Measurements from ENCODE around the gene IFIT3.
"Not testable (repeated sequence)": the region's sequence is repeated elsewhere in the genome, so short reads cannot be mapped to it uniquely, and the experiment has no call there.

Gene IFIT3, protein sequence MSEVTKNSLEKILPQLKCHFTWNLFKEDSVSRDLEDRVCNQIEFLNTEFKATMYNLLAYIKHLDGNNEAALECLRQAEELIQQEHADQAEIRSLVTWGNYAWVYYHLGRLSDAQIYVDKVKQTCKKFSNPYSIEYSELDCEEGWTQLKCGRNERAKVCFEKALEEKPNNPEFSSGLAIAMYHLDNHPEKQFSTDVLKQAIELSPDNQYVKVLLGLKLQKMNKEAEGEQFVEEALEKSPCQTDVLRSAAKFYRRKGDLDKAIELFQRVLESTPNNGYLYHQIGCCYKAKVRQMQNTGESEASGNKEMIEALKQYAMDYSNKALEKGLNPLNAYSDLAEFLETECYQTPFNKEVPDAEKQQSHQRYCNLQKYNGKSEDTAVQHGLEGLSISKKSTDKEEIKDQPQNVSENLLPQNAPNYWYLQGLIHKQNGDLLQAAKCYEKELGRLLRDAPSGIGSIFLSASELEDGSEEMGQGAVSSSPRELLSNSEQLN
- total RNA-seq: 23.4 to 44.0 reads per million in 2 donors

DNA sequence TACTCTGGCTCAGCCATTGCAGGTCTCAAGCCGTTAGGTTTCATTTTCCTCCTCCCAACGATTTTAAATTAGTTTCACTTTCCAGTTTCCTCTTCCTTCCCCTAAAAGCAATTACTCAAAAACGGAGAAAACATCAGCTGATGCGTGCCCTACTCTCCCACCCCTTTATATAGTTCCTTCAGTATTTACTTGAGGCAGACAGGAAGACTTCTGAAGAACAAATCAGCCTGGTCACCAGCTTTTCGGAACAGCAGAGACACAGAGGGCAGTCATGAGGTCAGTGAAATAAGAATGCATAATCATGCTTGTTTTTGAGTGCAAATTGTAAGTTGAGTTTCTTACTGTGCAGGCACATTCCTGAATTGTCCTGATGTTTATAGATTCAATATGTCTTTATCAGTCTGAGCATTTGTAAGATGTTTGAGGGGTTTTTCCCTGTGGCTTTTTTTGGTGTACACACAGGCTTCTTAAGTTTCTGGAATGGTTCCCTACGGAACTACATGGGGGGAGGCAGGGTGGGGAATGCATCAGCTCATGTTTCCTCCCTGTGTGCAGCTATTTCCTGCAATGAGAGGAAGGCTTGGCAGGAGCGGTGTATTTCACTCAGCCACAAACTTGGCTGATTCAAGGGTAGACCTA, at the start of gene IFIT3:
IFIT3 (plus strand) TSS at position 195 of the 639 bp plus-strand sequence; CDS start at position 272, 77 bp downstream.
- DNase-seq: no peak

DNA sequence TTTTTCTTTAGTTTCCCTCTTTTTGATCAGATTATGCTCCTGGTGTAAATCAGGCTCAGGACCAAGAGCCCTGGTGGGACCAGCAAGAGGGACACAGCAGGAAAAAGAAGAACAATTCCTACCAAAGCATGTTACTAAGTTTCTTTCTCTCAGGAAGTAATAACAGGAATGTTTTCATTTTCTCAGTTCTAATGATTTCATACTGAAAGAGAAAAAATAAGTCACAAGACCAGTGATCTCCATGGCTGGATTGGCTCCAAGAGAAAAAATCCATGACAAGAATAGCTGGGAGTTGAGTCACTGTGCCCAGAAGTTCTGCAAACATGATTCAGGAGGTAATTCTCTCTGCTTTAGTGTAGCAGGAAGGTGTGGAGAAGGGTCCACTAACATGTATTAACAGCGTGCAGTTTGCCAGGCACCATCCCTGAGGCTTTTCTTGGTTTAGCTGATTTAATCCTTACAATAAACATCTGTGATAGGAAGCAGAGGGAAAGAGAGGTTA, 49.7 kb upstream of the IFIT3 start:
- no peak for DNase-seq

DNA sequence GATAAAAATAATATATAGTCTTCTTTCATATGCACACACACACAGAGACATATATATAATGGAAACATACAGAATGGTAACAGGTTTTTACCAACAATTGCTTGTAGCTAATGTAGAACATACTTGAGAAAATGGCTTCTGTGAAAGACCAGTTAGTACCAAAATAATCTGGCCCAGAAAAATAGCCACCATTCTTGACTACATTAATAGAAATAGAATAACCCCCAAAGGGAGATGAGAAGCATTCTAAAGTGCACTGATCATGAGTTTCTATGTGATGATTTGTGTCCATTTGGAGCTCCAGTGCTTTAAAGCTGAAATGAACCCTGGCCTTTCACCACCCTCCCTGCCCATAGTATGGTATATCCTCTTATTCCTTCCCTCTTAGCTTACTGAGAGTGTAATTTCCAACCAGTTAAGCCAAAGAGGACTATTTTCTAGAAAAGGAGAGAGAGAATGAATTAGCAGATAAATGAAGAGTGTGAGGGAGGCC, 48.9 kb upstream of the IFIT3 start:
- DNase-seq: no peak

DNA sequence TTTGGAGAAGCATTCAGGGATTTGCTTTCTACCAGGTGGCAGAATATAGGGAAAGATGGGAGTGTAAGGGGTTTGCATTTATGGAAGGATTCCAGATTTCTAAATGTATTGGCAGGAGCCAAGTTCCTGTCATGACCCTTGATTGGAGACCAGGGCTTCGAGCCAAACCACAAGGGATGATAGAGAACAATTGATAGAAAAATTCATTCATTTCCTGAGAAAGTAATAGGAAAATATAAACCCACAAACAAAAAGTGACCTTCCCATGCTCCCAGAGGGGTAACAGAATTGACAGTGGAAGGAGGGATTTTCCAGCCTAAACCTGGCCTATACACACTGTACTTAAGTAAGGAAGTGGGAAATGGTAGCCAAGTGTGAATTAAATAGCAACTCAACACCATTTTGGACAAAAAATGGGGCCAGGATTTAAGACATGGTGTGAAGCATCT, 48.4 kb upstream of the IFIT3 start:
- no peak for DNase-seq

DNA sequence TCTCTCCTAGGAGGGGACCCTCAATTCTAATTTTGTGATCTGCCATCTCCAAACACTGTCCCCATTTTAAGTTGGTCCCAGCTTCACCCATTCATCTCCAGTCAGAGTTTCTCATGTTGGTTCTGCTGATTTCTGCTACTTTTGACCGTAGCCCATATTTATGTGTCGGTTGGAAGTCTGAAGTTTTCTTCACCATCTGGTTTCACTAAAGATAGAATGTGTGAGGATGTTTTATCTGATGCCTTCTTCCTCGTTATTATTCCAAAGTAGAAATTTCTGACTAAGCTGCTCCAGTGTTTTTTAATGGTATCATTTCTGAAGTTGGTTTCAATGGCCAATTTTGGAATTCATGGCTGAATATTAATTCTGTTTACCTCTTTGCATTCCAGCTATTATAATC, 47.3 kb upstream of the IFIT3 start:
- no peak for DNase-seq

DNA sequence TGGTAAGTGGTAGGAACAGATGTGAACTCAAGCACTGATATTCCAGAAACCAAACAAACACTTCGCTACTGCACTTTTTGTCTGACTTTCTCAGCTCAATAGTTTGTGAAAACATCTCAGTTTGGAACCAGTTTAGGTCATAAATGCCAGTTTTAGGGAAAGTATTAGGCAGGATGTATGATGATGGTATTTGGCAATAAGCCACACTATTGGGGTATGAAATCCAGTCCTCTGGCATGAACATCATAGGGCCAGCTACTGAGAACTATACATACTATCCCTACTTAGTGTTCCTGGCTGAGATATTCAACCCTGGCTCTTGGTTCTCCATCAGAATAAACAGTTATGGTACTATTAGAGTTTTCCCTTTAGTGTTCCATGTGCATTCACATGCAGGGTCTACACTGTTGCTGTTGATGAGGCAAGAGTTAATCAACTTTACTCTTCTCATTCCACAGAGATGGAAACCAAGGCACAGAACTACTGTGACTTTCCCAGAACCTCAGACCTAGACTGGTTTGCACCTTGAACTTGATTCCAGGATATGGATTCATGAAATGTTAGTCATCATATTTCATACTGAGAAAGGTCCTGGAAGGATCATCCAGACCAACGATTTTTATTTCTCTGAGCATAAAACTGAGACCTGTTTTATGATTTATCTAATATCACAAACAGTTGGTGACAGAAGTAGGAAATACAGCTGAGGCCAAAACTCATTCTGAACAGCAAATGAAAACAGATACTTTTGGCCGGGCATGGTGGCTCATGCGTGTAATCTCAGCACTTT, 46.0 kb upstream of the IFIT3 start:
- no peak for DNase-seq

DNA sequence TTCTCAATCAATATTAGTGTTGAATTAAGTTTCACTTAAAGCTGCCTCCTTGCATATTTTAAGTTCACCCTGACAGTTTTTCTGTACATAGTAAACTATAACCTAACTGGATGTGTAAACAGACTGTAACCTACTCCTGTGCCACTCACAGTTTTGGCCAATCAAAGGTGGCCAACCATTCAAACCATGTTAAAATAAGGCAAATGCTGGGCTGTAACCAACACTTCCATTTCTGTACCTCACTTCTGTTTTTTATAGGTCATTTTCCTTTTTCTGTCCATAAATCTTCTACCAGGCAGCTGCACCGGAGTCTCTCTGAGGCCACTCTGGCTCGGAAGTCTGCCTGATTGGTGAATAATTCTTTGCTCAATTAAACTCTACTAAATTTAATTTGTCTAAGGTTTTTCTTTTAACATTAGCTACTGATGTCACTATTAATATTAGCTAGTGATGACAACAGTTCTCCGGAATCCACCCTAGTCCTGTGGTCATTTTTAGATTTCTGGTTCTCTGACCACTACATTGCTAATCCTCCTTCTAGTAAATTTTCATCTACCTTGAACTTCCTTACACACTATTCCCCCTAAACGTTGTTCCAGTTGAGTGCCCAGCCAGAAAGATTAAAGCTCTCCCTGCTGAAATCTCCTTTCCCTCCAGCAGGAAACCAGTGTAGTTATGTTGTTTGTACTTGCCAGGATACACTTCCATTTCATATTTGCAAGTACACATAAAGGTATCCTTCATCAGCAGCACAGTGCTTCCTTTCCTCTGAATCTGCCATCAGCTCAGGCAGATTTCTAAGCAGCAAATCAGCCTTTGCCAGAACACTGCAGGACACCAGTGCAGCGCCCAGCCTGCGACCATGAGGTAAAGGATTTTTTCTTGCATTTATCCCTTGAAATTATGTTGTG, 44.5 kb upstream of the IFIT3 start:
- no peak for DNase-seq

DNA sequence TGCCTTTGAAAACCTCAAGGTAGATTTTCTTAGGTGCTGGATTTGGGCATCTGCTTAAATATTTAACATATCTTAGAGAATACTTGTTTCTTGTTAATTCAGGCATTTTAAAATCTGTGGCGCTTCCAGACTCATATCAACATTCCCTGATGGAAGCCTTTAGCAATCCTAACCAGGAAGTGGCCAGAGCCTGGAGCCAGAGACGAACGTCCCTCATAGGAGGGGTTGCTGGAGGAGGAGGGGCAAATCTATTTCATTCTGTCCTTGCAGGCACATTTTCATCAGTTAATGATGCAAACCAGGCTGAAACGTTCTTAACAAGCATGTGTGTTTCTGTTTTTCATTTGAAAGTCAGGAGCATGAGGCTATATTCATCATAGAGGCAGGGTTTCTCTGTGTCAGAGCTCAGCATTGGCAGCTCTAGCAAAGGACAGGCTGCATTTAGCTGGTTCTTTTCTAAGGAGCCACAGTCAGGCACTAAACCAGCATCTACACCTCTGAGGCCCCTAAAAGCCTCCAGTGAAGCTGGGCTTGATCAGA, 43.8 kb upstream of the IFIT3 start:
- no peak for DNase-seq

DNA sequence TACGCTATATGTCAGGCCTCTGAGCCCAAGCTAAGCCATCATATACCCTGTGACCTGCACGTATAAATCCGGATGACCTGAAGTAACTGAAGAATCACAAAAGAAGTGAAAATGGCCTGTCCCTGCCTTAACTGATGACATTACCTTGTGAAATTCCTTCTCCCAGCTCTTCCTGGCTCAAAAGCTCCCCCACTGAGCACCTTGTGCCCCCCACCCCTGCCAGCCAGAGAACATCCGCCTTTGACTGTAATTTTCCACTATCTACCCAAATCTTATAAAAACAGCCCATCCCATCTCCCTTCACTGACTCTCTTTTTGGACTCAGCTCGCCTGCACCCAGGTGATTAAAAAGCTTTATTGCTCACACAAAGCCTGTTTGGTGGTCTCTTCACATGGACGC, 43.1 kb upstream of the IFIT3 start:
- not testable (repeated sequence) for DNase-seq

DNA sequence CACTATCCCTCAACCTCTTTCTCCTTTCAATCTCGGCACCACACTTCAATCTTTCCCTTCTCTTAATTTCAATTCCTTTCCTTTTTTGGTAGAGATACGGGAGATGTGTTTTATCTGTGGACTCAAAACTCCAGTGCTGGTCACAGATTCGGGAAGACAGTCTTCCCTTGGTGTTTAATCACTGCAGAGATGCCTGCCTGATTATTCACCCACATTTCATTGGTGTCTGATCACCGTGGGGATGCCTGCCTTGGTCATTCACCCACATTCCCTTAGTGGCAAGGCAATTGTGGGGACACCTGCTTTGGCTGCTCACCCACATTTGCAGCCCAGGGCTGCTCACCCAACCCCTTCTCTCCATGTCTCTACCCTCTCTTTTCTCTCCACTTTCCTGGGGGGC, 42.5 kb upstream of the IFIT3 start:
- not testable (repeated sequence) for DNase-seq

DNA sequence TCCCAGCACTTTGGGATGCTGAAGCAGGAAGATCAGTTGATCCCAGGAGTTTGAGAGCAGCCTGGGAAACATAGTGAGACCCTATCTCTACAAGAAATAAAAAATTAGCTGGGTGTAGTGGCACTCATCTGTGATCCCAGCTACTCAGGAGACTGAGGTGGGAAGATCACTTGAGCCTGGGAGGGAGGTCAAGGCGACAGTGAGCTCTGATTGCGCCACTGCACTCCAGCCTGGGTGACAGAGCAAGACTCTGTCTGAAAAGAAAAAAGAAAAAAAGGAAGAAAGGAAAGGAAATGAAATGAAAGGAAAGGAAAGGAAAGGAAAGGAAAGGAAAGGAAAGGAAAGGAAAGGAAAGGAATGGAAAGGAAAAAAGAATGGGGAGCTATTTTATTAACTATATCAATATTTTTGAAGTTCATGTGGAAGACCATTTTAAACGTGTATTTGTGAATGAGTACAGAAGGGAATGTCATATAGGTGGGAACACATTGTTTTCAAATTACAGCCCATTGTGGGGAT, 33.0 kb upstream of the IFIT3 start:
- no peak for DNase-seq

DNA sequence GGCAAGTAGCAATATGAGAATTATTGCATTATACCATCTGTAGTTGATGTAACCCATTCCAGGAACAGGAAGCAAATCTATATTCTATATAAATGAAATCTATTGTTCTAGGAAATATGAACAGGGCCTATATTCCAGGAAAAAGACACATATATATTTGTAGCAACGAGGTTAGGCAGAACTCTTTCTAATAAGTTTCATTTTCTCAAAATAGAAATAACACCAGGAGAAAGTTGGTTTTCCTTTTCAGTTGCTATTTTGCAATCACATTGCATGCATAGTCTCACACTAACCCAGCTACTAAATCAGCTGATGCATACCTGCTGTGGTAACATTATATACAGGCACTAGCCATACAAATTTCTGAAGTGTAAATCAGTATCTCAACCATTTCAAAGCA, 32.2 kb upstream of the IFIT3 start:
- DNase-seq: no peak

DNA sequence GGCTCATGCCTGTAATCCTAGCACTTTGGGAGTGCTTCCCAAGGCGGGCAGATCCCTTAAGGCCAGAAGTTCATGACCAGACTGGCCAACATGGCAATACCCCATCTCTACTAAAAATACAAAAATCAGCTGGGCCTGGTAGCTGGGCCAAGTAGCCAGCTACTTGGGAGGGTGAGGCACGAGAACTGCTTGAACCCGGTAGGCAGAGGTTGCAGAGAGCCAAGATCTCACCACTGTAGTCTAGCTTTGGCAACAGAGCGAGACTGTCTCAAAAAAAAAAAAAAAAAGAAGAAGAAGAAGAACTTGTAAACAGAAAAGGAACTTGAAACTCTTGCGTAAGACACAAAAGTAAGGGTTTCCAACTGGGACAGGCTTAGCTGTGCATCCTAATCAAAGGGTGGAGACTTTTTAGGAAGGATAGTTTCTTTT, 31.6 kb upstream of the IFIT3 start:
- DNase-seq: no peak

DNA sequence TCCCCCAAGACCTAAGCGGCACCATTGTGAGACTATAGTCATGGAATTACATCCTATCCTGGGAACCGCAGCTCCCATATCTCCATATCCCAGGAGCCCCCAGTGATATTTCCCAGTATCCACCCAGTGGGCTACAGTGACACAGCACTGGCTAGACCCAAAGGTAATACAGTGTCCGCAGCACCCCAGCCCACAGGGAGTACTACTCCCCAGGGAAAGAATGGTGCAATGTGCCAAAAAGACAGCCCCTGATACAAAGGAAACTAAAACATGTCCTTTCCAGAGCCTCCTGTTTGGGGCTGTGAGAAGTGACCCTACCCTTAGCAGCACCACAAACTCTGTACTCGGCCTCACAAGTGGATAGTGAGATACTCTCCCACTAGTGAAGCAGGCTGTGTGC, 30.4 kb upstream of the IFIT3 start:
- DNase-seq: no peak

DNA sequence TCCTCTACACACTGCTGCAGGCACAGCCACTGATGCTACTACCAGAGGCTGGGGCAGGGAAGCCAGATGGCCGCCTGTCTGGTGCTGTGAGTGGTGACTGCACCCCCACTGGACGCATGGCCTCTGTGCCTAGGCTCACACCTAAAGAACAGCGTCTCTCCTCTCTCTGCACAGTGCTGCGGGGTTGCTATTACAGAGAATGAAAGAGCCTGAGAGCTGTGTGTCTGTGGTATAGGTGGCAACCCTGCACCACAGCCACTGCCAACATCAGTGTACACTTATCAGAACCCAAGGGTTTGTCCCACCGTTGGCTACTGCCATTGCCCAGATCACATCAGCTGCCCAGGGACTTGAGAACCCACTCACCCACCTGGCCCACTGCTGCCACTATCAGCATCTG, 30.0 kb upstream of the IFIT3 start:
- DNase-seq: no peak

DNA sequence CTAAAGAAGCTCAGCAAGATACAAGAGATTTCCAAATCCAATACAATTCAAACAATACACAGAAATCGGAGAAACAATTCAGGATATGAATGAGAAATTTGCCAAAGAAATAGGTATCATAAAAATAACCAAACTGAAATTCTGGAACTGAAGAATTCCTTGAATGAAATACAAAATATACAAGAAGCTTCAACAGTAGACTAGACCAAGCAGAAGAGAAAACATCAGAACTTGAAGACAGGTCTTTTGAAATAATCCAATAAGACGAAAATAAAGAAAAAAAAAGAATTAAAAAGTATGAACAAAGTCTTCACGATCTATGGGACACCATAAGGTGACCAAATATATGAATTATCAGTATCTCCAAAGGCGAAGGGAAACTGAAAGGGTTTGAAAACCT, 28.8 kb upstream of the IFIT3 start:
- no peak for DNase-seq

DNA sequence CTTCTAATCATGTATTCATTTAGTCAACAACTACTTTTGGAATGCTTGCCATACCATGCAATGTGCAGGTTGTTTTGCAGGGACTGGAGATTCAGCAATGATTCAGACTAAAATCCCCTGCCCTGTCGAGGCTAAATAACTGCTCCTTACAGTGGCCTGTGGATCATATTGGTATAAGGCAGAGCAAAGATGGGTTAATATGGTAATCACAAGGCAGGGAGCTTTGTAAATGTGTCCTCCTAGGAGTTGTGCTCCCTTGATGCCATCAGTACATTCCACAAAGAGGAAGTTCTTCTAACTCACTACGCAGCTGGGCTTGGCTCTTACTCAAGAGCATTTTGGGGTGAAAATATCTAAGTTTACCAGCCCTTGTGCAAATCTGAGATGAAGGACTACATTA, 26.6 kb upstream of the IFIT3 start:
- DNase-seq: no peak

DNA sequence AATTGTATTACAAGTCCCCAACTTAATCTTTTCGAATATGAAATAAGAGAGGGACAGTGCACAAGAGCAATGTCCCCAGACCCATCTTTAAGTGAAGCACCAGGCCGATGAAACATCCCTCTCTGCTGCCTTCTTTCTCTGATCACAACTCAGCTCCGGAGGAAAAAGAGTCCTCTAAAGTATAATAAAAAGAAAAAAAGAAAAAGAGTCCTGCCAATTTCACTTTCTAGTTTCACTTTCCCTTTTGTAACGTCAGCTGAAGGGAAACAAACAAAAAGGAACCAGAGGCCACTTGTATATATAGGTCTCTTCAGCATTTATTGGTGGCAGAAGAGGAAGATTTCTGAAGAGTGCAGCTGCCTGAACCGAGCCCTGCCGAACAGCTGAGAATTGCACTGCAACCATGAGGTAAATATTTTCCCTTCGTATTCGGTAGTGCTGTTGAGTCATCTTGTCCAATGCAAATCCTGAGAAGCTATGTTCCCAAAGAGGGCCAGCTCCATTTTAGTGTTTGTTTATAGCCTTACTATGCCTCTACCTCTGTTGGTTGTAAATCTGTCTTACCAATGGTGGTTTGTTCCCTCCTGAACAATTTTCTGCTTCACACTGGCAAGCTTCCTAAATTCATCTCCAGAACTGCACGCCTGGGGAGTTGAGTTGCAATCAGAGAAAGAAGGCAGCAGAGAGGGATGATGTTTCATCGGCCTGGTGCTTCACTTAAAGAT, 25.9 kb upstream of the IFIT3 start, which contains the start of gene IFIT2:
IFIT2 (plus strand) TSS at position 326 of the 725 bp plus-strand sequence; CDS start at position 404, 78 bp downstream.
- no peak for DNase-seq

DNA sequence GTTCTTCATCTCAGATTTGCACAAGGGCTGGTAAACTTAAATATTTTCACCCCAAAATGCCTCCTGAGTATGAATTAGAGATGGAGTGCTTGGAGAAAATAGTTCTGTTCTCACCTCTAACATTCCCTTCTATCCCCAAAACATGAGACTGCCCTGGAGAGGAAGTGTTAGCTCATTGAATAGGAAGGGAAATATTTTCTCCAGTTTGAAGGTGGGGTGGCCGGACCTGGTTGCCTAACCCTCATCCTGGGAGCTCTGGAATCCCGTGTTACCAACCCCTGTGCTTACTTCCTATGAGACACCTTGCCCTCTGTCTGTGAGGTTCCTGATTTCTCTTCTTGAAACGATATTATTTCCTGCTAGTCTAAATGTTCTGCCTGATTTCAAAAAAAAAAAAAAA, 25.2 kb upstream of the IFIT3 start:
- no peak for DNase-seq

DNA sequence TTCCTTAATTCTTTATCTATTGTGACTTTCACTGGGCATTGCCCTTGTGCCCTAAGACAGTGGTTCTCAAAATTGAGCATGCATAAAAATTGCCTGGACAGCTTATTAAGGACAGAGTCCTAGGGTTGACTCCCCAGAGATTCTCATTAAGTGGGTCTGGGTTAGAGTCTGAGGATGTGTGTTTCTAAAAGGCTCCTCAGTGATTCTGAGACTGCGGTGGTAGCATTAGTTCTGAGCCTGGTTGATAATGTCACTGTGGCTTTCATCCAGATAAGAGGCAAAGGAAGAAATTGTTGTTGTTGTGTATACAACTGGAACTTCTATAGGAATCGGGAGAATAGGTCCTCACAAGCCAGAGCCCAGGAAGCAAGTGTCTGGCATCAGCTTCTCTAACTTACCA, 24.6 kb upstream of the IFIT3 start:
- no peak for DNase-seq

Measured in T-helper 9 cell (primary cell).